Stimulated activated CD8-positive, alpha-beta memory T cell treated with anti-CD3 and anti-CD28 coated beads, Interleukin-15, amount 100 ng/mL, for 24 hours (primary cell): Measurements from ENCODE around the gene AKAP13.

Source experiments
- DNase-seq: peaks from one replicate; pipeline ENCODE4 v3.0.0-alpha.2; 2020; ENCODE audit warnings: low read depth

AKAP13 gene

DNA sequence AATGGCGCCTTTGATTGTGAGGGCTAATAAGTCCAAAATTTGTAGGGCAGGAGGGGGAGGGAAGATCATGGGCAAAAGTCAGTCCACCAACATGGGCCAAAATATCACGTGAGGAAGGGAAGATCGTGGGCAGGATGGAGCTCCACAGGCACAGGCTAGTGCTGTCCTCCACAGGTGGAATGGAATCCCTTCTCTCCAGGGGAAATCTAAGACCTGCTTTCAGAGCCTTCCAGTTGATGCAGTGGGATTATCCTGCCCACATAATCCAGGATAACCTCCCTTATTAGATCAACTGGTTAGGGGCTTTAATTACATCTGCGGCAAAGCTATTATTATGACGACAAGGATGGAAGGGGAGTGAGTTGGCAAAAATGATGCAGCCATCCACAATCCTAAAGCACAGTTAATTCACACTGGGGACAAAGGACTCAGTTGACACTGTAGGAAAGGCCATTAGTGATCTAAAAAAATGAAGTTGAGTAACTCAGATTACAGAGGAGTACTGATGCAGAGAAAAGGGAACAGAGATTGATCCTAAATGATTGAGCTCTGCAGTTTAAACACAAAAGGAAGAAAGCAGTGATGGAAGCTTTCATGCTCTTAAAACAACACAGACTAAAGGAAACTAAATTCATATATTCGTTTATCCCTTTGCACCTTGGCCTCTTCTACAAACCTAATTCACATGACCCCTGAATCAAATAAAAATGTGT, 159.8 kb downstream of the AKAP13 start:
- DNase-seq, result no peak

DNA sequence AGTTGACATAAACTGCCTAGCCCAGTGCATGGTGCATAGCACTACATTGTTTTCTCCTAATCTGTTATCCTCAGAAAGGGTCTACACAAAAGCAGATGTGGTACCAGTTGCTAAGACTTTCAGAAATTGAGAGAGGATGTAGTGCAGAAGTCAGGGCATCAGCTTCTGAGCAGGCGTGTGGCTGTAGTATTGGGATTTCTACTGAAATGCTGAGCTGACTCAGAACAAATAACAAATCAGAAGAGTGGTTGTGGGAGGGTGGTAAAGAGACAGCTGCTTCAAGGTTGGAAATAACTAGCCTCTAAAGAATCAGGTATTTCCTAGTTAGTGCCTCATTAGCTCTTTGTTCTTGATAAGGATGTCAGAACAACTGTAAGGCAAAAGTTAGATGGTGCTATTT, 161.3 kb downstream of the AKAP13 start:
- no peak for DNase-seq

DNA sequence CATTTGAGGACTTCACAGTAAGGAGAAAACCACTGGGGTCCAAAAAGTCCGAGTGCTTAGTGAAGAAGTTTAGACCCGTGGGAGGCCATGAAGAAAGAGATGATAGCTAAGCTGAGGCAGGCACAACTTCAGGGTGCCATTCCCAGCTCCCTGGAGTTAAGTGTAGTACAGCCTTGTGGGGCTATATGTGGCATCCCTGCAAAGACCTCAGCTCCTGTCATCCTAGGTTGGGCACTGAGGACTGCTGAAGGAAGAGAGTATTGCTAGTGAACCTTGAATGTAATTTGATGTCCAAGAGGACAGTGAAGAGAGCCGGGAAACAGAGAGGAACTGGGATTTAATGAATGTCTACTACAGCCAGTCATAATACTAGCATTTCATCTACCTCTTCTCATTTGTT, 162.1 kb downstream of the AKAP13 start:
- DNase-seq, result no peak

DNA sequence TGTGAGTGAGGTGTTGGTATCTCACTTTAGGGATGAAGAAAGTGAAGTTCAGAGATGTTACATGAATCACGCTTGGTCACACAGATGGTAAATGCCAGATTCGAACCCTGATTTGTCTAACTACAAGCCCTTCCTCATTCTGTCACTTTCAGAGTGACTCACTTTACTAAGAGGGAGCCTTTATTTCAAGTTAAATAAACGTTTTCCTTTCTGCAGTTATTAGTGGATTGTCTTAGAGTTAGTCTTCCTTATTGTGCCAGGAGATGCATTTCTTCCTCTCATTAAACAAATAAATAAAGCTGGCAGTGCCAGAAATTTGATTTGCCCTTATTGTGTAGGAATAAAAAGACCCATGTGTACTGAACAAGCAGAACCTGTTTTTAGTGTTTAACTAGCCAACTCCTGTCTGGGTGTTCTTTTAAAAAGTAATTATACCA, 162.5 kb downstream of the AKAP13 start:
- no peak for DNase-seq

DNA sequence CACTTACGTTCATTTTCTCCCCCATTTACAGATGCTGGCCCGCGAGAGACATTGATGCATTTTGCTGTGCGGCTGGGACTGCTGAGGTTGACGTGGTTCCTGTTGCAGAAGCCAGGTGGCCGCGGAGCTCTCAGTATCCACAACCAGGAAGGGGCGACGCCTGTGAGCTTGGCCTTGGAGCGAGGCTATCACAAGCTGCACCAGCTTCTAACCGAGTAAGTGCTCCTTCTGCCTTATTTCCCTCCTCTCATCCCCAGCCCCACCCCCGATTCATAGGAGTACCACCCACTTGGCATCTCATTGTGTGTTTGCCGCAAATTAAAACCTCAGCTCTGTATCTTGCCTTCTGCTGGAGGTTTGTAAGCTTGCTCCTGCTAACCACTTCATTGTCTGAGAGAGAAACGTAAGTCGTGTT, 163.3 kb downstream of the AKAP13 start:
- DNase-seq, result no peak

DNA sequence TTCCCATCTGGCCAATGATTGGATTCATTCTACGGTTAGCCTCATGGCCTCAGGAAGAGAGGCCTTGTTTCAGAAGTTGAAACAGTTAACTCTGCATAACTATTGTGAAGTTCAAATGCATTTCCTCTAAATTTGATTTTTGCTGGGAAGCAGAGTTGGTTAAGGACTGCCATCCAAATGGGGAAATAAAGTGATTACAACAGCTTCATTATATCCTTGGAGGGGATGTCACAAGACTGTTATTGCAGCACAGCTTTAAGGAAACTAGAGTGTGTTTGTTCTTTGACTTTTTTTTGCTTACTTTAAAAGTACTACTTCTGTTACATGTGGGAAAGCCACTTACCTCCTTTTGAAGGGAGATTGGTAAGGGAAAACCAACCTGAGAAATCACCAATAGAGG, 164.8 kb downstream of the AKAP13 start:
- DNase-seq, result no peak

DNA sequence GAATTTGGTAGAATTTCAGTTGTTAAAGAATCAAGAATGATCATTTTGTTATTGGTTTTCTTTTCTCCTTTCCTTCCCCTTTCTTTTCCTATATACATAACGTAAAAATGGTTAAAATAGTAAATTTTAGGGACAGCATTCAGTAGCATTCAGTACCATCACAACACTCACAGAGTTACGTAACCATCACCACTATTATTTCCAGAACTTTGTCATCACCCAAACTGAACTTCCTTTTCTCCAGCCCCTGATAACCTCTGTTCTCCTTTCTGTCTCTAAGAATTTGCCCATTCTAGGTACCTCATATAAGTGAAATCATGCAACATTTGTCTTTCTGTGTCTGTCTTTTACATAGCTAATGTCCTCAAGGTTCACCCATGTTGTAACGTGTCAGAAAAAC, 165.3 kb downstream of the AKAP13 start:
- DNase-seq, result no peak

DNA sequence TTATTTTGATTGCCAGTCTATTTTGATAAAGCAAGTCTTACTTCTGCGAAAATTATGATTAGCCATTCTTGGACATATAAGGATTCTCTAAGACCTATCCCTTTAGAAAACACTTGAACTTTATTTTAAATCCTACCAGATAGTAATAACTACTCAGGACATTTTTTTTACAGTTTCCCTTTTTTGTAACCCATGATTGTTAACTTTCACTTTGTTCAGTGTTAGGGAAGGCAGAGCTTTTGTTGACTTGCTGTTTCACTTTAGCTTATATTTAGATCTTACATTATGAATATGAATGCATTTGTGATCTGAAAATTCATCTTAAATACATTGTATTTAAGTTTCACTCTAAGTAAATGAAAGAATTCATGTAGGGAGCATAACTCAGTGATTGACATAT, 167.0 kb downstream of the AKAP13 start:
- no peak for DNase-seq

DNA sequence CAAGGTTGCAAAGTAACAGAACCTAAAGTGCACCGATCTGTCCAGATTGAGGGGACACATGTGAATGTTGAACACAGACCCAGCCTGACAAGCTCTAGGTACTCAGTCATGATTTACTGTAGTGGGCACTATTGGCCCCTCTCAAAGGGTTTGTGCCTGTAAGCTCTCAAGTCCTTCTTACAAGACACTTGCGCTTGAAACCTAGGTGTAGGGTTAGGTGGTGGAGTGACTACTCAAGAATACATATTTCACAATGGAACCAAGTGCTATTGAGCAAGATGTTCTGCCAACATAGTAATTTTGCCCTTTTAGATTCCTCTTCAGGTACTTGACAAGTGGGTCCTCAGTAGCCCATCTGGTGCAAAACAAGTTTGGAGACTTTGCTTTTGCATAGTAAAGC, 169.9 kb downstream of the AKAP13 start:
- no peak for DNase-seq

DNA sequence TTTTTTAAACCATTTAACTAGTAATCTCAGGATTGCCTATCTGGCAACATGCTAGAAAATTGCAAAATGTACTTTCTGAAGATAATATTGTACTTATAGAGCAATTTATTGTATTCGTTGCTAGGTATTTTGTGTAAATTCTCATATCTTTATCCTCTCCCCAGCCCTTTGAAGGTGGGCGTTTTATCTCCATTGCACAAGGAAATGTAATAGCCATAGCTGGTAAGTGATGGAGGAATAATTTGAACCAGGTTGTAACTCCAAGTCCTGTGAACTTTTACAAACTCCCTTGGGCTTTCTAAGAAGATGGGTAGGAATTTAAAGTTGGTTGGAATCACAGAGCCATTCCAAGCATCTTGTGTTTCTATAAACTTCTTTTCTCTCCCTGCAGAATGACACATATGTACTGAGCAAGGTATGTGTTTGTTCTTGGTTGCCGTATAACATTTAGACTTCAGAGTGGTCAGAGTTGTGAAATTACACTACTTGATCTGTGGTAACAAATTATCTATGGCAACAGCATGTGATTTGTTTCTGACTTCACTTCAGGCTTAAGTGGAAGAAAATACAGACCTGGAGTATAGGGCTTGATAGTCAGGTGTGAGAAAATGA, 170.9 kb downstream of the AKAP13 start:
- no peak for DNase-seq

DNA sequence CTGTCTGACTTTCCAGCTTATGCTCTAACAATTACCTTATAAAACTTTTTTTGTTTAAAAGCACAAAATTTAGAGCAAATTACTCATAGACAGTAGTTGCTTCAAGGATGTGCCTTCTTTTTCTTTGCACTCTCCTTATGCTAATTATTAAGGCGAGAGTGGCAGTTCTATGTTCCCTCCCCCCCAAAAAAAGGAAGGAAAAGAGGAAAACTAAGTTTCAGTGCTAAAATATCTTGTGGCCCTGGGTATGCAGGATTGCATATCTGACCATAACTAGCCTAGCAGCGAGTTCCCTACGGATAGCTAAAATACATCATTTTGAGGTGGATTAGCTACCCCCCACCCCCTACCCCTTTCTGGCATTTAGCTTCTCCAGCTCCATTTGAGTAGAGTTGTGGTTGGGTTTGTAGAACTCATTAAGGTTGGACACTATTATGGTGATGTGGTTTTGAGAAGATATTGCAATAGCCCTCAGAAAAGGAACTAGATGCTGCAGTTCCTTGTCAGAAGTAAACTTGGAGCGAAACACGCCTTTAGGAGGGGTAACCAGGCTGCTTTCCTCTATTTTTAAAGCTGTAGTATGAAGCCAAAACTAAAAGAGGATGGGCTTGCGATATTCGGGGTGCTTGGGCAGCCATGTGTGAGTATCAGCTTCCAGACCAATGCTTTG, 174.6 kb downstream of the AKAP13 start:
- DNase-seq, result no peak

DNA sequence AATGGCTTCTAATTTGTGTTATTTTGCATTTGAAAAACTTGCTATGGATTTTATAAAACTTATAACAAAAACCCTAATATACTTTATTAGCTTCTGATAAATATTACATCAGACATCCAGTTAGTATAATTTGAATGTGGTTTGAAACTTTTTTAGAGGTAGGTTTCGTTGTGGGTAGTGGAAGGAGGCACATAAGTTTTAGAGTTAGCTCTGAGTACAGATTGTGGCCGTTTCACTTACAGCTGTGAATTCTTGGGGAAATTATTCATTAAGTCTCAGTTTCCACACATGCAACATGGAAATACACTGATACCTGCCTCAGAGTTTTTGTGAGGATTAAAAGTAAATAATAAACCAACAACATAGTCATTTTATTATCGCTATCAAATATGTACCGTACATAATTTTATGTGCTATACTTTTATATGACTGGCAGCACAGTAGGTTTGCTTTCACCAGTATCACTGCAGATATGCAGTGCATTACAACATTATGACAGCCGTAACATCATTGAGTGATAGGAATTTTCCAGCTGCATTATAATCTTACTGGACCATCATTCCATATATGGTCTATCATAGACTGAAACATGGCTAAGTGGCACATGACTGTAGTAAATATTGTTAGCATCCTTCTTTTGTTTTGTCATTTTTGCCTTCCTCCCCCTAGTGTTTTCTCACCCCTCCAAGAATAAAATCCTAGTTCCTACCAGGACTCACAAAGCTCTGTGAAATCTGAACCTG, 175.6 kb downstream of the AKAP13 start:
- no peak for DNase-seq

DNA sequence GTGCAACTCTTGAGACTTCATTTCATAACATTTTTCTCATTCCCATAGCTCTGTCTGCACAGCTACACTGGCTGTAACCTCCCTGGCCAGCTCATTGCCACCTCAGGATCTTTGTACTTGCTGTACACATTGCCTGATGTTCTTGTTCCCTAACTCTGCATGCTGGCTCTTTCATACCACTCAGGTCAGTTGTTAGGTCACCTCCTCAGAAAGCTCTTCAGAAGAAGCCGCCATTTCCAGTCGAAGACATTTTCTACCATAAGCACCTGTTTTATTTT, 176.2 kb downstream of the AKAP13 start:
- no peak for DNase-seq

DNA sequence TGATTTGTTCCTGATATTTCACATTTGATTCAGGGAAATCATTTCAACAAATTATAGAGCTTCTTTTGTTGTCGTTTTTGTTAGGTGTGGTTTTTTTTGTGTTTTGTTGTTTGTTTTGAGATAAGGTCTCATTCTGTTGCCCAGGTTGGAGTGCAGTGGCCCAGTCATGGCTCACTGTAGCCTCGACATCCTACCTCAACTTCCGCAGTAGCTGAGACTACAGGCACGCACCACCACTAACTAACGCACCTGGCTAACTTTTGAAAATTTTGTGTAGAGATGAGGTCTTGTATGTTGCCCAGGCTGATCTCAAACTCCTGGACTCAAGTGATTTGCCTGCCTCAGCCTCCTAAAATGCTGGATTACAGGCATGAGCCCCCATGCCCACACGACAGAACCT, 177.0 kb downstream of the AKAP13 start:
- no peak for DNase-seq

DNA sequence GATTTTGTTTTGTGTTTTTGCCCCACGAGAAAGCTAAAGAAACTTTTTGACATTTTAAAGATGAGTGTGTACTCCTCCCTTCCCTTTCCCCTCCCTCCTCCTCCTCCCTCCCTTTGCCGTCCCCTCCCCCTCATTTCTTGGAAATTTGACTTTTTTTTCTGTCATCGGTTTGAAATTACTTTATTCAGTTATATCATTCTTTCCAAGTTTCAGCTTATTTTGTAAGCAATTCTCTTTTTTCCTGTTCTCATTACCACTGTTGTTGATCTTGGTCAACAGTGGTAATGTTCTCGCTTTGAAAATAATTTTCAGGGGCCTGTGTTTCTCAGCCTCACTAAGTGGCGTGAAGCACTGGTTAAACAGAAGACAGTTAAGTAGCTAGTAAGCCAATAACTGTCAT, 178.4 kb downstream of the AKAP13 start:
- DNase-seq, result no peak

DNA sequence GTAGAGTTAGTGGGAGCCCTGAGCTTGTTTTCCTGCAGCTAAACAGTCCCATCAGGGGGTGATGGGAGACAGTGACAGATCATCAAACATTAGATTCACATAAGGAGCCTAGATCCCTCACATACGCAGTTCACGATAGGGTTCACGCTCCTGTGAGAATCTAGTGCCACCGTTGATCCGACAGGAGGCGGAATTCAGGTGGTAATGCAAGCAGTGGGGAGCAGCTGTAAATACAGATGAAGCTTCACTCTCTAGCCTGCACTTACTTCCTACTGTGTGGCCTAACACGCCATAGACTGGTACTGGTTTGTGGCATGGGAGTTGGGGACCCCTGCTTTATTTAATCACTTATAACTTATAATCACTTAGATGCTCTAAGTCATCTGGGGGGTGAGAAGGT, 179.1 kb downstream of the AKAP13 start:
- no peak for DNase-seq

DNA sequence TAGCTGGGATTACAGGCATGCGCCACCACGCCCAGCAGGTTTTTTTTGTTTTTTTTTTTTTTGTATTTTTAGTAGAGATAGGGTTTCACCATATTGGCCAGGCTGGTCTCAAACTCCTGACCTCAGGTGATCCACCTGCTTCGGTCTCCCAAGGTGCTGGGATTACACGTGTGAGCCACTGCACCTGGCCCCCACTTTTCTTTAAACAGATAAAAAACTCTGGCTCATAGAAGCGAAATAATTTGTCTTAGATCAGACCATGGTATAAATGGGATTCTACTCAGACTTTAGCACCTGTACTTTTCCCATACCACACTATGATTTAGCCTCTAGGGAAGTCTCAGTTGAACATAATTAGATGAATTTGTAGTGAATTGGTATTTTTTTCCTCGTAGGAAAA, 182.4 kb downstream of the AKAP13 start:
- DNase-seq, result no peak

DNA sequence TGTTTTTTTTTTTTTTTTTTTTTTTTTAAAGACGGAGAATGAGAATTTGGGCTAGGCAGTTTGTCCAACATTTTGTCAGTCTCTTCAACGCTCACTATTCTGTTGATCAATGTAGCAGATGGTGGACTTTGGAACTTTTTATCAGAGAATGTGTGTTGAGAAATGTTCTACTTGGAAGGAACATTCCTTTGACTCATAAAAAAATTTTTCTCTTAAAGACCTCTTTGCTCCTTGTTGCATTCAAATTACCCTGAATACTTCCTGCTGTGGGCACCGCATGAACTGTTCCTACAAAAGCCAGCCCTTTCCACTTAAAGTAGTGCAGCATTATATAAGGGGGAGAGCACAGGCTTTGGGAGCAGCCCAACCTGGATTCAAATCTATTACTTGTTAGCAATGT, 182.9 kb downstream of the AKAP13 start:
- DNase-seq, result no peak

DNA sequence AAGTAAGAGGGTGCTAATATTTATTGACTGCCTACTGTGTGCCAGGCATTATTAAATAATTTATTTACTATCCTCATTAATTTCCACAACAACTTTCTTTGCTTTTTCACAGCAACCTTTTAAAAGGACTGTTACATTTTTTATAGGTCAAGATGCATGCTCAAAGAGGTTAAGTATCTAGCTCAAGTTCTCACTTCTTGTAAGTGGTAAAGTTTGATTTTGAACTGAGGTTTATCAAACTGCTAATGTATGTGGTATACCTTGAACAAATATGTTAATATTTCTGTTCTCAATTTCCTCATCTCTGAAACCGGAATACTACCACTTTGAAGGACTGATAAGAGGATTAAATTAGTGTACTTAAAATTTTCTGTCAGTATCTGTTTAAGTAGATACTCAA, 183.3 kb downstream of the AKAP13 start:
- no peak for DNase-seq

DNA sequence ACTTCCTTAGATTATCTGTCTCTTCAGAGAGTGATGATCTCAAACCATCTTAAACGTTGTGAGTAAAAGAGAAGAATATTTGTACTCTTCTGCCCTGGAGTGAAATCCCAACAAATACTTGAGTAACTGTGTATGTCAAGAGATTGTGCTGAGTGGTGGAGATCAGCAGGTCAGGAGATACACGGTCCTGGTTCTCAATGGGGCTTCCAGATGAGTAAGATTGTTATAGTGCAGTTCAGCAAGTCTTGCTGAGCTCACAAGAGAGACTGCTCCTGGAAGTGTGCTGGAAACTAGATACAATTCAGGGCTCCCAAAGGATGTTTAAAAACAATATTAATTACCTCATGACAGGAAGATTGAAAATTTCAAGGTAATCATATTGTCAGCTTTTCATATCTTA, 184.3 kb downstream of the AKAP13 start:
- no peak for DNase-seq

DNA sequence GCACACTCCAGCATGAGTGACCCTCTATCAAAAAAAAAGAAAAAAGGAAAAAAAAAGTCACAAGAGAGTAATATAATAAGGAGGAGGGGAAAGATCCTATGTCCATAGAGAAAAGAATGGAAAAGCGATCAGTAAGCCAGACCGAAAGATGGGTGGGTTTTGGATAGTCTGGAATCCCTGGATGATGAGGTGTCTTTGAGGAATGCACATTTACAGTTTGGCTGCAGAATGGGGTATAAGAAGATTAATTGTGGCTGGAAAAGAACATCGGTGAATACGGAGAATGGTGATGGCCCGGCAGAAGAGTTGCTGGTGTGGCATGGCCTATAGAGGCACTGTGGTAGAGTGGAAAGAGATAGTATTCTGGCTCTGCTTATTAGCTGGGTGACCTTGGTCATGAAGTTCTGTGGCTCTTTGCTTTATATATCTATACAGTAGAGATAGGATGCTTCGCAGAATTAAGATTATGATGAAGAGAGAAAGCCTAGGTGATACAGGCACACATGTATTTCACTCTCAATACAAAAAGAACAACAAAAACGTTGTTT, 187.9 kb downstream of the AKAP13 start:
- DNase-seq, result no peak

DNA sequence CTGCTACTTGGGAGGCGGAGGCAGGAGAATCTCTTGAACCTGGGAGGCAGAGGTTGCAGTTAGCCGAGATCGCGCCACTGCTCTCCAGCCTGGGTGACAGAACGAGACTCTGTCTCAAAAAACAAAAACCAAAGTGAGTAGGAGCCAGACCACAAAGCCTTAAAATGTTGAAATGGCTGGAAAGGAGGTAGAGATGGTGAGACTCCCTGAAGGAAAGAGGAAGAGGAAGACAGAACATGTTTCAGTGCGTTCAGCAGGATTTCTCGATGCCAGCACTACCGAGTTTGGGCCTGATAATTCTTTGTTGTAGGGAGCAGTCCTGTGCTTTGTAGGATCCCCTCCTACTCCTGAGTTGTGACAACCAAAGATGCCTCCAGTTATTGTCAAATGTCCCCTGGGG, 189.9 kb downstream of the AKAP13 start:
- no peak for DNase-seq

DNA sequence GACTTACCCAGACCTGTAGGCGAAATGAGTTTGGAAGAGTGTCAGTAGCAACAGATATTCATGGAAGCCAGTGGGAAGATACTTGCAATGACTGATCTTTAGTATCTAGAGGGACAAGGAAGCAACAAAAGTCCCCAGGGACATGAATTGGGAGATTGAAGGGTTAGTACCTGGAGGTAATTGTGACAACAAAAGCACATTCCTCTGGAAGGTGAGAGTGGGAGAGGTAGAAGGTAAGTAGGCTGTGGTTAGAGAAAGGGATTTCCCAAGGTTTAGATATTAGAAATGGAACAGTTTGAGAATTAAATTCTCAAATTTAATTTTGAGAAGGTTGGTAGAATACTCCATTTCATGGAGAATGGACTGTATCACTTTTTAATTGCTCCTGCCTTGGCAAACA, 191.4 kb downstream of the AKAP13 start:
- no peak for DNase-seq
